NCI-H1436 (cell line): ENCODE data around the gene MTRF1.

Experiments used
- DNase-seq: peaks from one replicate; lab custom pipeline; 2025; lab: John Stamatoyannopoulos, UW

MTRF1 gene

DNA sequence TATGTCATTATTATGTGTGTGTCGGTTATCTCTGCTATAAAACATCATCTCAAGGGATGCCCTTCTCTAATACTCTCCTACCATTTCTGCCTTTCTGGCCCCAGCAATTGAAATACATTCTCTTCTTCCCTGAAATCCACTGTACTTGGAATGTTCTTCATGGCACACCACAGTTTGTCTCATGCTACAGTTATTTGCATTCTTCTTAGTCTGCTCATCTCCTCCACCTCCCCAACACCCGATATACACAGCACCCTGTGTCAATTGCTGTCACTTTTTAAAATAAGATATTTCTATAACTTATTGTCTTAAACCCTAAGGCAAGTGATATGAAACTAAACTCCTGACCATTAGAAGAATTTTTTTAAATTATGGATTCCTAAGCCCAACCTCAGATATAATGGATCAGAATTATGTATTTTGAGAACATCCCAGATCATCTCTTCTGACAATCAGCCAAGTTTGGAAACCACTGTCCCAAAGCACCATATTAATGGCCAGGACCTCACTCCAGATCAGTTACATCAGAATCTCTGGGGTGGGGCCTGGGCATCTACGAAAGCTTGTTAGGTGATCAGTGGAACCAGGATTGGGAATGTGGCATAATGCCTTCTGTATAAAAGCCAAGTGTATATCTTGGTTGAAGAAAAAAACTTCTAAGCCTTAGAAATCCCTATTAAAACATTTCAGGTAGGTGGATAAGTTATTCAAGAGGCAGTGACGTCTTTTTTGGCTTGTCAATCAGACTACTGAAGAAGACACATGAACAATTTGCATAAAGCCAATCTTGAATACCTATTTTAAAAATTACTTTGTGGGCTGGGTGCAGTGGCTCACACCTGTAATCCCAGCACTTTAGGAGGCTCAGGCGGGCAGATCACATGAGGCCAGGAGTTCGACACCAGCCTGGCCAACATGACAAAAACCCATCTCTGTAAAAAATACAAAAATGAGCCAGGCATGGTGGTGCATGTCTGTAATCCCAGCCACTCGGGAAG is 39.0 kb downstream of the MTRF1 start:
- DNase-seq, result no peak

DNA sequence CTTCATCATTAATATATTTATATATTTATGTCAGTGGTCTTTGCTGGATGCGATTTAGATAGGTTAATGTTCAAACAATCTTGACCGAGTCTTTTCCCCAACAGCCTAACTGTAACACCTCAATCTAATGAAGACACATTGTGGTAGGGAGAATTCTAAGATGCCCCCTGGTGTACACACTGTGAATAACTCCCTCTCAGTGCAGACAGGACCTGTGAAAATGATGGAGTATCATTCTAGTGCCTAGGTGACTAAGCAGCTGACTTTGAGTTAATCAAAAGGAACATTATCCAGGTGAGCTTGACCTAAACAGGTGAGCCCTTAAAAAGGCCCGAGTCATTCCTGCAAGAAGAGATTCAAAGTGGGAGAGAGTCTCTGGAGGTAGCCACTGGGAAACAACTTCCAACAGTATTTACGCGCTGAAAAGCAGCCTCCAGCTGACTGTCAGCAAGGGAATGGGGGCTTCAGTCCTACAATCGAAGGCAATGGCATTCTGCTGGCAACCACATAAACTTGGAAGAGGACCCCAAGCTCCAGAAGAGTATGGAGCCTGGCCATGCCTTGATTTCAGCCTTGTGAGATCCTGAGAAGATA is 41.0 kb downstream of the MTRF1 start:
- peak; percentile 7 for DNase-seq

DNA sequence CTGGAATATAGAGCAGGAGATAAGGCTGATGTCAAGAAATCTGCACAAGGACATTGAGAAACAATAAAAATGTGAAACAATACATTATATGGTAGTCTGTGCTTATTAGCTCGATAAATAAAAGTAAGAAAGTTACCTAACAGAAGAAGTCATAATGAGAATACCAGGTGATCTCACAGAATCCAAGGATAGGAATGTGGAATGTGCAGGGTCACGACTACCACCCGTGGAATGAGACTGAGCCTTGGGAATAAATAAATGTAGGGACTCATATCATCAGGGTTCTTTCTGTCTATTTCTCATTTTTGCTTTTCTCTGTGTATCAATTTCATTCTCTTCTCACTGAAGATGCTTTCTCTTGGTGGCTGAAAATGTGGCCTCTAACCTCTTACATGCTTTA is 43.0 kb downstream of the MTRF1 start:
- DNase-seq, result no peak

DNA sequence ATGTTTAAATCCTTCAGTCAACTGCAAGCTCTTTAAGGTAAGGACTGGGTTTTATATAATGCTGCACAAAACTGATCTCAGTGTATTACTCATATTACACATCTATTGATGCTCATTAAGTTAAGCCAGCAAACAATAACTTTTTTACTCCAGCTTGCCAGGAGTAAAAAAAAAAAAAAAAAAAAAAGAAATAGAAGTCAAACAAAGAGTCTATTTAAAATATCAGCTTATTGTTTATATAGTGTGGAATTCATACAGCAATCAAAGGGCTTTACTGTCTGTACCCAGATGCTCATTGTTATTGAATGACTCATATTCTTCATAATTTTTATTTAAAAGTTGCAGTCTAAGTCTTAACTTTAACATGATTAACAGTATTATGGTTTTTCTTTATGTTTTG is 47.2 kb downstream of the MTRF1 start:
- no peak for DNase-seq

DNA sequence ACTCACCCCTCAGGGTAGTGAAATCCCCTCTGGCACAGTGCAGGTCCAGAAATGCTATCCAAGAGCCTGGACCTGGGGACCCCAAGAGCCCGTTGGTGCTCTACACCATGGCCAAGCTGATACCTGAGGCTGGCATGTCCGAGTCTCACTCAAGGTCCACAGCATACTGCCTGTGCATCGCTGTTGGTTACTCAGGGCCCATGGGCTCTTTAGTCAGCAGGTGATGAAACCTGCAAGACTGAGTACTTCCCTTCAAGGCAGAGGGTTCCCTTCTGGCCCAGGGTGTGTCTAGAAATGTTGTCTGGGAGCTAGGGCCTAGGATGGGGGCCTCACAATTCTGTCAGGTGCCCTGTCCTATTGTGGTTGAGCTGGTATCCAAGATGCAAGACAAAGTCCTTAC is 49.5 kb downstream of the MTRF1 start:
- no peak for DNase-seq

DNA sequence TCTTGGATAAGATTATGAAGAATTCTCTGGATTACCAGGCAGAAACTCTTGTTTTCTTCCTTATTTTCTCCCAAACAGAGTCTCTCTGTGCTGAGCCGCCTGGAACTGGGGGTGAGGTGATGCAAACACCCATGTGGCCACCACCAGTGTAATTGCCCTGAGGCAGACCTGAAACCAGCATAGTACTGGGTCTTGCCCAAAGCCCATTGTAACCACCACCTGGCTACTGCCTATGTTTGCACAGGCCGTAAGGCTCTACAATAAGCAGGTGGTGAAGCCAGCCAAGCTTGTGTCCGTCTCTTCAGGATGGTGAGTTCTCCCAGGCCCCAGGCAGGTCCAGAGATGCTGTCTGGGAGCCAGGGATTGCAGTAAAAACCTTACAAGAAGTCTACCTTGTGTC is 50.1 kb downstream of the MTRF1 start:
- DNase-seq, result no peak

DNA sequence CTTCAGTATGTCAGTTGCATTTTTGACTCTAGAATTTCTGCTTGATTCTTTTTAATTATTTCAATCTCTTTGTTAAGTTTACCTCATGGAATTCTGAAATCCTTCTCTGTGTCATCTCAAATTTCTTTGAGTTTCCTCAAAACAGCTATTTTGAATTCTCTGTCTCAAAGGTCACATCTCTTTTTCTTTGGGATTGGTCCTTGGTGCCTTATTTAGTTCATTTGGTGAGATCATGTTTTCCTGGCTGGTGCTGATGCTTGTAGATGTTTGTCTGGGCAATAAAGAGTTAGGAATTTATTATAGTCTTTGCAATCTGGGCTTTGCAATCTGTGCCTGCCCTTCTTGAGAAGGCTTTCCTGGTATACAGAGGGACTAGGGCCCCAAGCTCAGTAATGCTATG is 50.5 kb downstream of the MTRF1 start:
- DNase-seq, result no peak

DNA sequence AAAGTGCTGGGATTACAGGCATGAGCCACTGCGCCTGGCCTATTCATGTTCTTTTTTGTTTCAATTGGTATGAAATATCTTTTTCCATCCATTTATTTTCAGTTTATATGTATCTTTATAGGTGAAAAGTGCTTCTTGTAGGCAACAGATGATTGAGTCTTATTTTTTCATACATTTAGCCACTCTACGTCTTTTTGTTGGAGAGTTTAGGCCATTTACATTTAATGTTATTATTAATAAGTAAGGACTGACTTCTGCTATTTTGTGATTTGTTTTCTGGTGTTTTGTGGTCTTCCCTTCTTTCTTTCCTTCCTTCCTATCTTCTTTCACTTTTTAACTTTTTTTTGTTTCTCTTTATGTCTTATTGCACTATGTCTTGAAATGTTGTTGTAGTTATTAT is 52.3 kb downstream of the MTRF1 start:
- no peak for DNase-seq

DNA sequence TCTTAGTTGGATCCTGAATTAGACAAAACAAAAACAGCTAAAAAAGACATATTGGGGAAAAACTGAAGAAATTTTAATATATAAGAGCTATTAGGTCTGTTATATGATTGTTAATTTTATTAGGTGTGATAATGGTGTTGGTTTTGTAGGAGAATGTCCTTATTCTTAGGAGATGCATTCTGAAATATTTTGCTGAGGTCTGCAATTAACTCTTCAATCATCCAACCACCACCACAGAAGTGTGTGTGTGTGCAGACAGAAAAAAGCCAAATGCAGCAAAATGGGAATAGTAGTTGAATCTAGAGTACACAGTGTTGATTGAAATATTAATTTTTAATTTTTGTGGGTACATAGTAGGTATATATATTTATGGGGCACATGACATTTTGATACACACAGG is 56.9 kb downstream of the MTRF1 start:
- DNase-seq, result no peak

DNA sequence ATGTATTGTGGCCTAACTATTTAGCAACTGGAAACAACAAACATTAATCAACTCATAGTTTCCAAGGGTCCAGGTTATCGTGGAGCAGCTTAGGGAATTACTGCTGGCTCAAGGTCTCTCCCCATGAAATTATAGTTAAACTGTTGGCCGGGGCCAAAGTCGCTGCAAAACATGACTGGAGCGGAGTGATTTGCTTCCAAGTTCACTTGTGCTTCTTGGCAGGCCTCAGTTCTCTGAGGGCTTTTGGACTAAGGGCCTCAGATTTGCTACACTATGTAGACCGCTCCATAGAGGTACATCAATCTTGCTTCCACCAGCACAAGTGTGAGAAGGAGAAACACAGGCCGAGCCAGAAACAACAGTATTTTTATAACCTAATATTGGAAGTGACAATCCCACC is 59.6 kb downstream of the MTRF1 start:
- no peak for DNase-seq

DNA sequence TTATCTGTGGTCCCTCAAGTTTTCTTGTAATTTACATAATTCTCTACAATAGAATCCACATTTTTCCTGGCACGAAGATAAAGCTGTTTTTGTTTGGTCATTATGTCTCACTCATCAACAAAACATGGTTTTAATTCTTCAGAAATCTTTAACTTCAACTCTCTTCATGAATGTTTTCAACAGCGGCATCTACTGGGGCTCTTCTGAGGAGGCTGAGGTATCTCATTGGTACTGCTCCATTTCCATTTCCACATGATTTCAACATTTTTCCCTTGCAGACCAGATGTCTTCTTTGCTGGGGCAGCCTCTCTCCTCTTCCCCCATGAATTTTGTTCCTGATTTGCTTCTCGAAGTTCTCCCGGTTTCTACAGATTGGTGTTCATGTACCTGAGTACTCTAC is 63.2 kb downstream of the MTRF1 start:
- DNase-seq, result no peak

DNA sequence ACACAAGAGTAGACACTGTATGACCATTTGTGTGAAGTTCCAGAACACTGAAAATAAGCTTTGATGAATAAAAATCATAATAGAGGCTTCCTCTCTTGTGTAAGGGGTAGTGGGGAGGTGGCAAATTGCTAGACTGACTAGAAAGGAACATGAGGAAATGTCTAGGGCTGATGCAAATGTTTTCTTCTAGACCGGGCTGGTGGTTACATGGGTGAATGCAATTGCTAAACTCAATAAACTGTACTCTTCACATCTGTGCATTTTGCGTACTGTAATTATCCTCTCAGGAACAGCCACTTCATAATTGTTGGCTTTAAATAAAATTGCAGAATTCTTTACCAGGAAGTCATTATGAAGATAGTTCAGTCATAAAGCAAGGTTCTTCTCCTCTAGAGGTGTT is 63.9 kb downstream of the MTRF1 start:
- DNase-seq, result no peak

DNA sequence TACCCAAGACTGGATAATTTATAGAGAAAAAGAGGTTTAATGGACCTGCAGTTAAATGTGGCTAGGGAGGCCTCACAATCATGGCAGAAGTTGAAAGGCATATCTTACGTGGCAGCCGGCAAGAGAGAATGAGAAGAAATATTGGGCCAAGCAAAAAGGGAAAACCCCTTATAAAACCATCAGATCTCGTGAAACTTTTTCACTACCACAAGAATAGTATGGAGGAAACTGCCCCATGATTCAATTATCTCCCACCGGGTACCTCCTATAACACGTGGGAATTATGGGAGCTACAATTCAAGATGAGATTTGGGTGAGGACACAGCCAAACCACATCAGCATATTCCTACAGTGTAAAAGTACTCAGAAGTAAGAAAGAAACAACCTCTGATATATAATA is 64.3 kb downstream of the MTRF1 start:
- DNase-seq, result no peak

DNA sequence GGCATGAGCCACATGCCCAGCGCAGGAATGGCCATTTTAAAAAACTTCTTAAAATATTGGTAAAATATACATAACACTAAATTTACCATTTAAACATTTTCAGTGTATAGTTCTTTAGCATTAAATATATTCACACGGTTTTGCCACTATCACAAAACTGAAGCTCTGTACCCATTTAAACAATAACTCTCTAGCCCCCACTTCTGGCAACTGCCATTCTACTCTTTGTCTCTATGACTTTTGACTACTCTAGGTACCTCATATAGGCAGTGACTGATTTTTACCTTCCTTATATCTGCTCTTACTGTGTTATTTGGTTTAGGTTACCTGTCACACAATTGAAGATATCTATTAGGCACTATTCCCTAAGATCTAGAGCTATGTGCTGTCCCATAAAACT is 66.8 kb downstream of the MTRF1 start:
- no peak for DNase-seq

DNA sequence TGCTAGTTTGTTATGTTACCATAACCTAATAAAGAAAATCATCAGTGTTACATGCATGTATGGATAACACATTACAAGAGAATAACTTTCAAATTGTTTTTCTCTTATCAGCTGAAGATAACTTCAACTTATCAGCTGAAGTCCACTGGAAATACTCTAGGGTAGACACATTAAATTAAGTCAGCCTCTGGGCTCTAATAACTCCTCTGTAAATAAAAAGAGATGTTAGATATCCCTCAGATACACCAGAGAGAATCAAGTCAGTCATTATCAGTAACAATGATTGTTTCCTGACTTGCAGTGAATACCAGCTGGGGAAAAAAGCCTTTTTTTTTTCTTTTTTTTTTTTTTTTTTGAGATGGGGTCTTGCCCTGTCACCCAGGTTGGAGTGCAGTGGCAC is 67.4 kb downstream of the MTRF1 start:
- DNase-seq, result no peak

DNA sequence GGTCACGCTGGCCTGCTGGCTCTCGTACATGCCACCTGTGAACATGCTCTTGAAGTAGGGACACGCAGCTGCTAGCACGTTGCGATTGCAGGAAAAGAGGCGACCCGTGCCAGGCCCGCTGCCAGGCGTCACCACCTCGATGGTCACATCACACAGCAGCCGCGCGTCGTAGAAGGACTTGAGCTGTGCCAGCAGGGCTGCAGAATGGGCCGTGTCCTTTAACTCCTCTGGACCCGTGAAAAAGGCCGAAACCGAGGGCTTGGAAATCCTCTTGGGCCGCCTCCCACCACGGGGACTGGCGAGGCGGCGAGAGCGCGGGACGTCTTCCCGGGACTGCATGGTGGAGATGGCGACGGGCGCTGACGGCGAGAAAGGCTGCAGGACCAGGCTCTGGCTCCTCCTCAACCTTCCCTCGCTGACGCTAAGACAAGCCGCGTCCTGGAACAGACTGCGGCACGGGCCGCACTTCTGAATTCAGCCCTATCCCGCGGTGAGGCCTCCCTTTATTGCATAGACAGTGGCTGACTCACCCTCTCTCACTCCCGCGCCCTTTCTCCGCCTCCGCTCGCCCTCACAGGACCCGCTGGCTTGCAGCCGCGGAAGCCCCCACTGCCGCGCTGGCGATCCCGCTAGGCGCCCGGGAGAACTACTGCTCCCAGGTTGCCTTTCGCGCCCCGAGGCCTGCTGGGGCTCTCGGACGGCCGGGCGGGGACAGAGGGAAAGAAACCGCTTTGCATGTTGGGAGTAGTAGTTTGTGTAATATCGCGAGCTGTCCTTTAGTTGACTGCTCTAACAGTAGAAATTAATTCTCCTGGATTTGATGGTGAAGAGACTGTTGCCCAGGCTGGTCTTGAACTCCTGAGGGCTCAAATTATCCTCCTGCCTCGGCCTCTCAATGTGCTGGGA is 69.2 kb downstream of the MTRF1 start, which contains the start of gene KBTBD7:
Gene KBTBD7, minus strand, starts transcription at position 651 of the 906 bp plus-strand sequence. Its CDS starts 312 bp downstream, at position 339.
- peak; percentile 67 for DNase-seq

DNA sequence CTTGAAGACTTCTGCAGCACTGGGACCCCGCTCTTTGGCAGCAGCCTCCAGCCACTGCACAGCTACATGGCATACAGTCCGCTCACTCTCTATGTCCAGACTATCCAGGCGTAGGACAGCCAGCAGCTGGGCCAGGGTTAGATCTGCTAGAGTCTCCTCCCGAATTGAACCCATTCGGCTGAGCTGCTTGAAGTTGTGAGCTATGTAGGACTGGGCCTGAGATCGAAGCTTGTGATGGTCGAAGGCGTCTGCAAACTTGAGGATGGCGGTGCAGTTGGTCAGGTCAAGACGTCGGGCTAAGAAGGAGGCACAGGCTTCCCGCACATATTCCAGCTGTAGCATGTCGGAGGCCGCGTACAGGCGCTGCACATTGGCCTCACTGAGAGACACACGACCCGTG is 69.9 kb downstream of the MTRF1 start:
- no peak for DNase-seq

DNA sequence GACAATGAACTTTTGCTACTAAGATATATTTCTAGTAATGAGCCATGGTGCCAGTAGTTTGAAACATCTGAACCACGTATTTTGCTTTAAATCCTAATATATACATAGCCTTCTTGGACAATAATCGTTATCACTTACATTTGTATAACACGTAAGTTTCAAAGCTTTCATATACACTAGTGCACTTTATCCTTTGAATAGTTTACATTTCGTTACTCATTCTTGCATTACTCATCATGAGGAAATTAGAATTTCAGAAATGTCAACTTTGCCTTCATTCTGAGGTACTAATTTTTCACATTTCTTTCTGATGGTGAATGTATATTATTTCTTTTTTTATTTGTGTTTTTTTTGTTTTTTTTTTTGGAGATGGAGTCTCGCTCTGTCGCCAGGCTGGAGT is 74.8 kb downstream of the MTRF1 start:
- DNase-seq, result no peak

DNA sequence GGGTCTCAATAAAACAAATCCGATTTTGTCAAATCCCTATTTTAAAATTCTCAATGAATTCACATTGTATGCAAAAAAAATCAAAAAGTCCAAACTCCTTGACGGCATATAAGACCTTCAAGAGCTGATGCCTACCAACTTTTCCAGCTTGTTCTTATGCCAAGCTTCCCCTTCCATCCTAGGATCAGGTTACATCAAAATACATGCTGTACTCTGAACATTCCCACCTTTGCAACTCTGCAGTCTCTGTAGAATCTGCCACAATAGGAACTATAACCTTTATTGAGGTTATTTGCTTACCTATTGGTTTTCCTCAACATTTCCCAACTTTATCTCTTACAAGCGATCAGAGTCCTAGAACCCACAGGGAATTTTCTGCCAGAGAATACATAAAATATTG is 76.9 kb downstream of the MTRF1 start:
- DNase-seq, result no peak

DNA sequence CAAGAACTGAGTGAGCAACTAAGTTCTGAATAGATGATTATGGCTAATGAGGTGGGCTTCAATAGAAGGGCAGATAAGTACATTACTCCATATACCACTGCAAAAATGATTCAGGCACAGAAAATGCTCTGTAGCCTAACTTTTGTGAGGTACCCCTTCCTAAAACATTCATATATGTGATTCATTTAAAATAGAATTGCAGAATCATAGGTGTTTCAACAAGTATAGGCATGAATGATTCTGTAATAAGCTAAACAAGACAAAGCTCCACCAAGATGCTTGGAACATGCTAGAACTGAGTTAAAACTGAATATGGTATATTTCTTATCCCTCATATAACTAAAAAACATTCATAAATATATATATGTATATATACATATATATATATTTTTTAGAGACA is 81.1 kb downstream of the MTRF1 start:
- no peak for DNase-seq

DNA sequence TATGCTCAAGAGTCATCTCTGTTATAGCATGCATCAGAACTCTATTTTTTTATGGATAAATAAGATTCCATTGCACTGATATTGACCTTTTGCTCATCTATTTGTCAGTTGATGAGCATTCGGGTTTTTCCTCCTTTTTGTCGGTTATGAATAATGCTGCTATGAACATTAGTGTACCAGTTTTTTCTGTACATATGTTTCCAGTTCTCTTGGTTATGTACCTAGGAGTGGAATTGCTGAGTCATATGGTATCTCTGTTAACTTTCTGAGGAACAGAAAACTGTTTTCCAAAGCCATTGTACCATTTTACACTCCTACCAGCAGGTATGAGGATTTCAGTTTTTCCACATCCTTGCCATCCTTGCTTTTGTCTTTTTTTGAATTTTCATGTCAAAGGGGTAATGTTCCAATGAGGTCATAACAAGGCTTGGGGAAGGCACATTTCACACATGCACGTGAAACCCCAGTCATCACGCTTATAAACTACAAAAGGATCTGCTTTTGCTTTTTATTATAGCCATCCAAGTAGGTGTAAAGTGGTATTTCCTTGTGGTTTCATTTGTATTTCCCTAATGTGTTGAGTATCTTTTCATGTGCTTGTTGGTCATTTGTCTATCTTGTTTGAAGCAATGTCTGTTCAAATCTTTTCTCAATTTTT is 83.7 kb downstream of the MTRF1 start:
- no peak for DNase-seq

DNA sequence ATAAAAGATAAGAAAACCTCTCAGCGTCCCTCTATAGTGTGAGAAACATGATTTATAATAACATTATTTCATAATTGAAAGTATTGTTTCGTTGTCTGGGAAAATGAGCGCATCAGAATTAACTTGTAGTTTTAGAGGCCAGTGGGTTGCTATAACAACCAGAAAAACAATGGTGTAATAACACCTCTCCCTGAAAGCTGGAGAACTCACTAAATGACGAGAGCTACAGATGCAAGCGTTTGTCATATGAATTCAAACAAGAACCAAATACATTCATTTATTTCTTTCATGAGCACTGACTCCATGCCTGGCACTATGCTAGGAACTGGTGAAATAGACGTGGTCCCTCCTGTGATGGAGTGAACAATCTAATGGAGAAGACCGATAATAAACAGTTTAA is 85.3 kb downstream of the MTRF1 start:
- no peak for DNase-seq
